Activated CD8-positive, alpha-beta memory T cell treated with anti-CD3 and anti-CD28 coated beads for 48 hours (primary cell): ENCODE data around the gene LHX5.

Experiments used
- DNase-seq, 3 experiments: peaks; one replicate each; pipeline ENCODE4 v3.0.0-alpha.2; 2020; ENCODE audit warnings: low read depth in 2 of 3, low spot score in 2 of 3

LHX5 gene

DNA sequence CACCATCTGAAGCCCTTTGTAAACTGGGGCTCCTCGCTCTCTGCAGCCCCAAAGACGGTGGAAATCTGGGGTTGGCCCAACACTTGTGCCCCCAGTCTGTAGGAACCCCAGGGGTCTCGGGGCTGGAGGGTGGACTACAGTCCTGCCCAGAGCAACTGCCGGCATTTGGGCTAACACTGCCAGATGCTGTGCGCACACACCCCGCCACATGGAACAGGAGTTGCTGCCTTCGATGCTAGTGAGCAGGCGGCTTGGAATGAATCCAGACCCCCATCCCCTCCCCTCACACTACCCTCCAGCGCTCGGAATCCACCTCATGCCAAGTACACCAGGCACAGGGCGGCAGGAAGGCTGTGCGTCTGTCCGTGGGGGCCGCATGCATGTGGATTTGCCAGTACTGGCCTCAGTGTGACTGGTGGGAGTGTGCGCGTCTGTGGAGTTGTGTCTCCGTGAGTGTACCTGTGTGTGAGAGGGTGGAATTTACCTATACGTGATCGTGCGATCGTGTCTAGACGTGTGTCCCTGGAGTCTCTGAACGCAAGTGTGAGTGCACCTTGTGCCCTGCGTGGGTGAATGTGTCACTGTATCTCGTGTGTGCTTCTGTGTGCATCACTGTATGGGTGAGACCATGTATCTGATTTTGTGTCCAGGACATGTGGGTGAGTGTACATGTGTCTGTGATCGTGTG is 5.1 kb downstream of the LHX5 start:
- no peak for DNase-seq

DNA sequence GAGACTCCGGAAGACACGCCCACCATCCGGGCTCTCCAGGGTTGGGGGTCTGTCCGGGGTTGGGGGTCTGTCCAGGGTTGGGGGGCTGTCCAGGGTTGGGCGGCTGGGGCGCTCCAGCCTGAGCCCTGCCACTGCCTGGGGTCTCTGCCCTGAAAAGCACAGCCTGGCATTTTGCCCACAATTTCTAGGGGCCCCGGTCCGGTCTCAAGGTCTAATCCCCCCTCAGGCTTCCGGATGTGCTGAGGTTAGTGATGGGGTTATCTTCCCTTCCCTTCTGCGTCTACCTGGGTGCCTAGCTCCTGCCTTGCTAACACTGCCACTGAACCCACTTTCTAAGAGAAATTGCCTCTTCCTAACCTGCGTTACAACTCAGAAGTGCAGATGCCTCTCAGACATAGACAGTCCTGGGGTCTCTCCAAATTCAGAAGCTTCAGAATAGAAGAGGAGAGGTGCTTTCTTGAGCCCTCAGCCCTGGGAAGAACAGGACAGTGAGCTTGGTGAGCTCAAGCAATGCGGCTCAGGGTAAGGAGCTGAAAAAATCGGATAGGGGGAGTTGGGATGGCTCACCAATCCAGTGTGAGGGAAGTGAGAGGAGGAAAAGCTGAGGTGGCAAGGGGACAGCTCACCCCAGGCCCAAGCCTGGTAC is 5.7 kb downstream of the LHX5 start:
- DNase-seq, result no peak

DNA sequence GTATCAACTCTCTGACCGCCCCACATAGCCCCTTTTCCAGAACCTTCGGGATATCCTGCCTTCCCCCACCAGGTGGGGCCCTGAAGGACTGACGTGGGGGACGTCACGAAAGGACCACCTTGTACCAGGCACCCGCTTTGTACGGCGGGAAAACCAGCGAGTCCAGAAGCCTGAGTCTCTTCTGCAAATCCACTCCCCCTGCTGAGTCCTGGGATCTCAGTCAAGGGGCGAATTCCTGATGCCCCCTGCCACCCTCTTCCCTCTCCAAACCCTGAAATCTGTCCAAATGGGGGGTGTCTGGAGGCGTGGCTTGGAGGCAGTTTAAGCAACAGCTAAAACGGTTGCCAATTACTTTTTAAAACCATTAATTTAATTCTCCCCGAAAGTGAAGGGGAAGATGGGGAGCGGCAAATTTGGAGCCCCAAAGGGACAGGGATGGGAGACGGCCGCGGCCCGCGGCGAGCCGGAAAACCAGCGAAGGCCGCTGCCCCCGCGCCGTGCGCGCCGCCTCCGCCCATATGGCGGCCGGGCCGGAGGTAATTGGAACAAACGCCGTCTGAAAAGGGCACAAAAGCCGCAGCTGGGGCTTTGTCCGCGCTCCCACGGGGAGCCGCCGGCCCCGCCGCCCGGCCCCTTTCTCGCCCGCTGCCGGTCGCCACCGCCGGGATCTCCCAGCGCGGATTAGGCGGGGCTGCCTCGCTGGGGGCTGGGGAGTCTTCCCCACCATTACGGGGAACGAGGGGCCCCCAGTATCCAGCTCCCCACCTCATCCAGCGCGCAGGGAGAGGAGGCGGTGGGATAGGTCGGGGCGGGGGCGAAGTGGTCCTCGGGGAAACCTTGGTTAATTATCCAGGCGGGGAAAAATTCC is 6.6 kb downstream of the LHX5 start:
- DNase-seq, result no peak

DNA sequence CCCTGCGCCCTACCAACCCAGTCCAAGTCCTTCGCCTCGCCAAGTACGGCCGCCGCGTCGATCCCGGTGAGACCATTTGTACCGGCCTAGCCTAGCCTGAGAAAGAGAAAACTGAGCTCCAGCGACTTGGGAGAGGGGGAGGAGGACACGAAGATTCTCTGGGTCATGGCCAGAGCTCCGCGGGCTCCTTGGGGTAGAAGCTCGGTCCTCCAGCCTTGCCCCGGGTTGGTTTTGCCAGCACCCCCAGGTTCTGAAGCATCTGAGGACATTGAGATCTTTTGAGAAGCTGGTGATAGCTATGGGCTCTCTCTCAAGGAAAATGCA is 7.3 kb downstream of the LHX5 start:
- DNase-seq, result no peak

DNA sequence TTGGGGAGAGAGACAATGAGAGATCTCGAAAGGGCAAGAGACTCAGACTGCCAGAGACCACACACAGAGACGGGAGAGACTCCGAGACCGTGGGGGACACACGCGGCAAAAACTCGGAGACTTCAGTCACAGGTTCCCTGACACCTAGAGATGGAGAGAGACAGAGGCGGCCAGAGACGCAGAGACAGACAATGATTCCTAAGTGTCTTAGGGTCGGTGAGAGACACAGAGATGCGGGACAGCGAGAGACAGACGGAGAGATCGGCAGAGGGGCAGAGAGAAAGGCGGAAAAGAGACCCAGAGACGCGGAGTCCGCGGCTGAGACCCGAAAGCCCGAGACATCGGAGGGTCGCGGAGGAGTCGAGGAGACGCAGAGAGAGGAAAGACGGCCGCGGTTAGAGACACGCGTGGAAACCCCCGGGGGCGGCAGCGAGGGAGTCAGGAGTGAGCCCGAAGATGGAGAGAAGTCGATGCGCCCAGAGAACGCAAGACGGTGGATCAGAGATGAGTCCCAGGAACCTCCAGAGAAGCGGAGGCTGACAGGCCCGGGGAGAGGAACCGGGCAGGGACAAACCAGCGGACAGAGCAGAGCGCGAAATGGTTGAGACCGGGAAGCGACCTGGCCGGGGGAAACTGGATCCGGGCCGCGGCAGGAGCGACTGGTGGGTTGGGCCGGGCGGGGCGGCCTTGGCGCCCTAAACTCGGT is 7.8 kb downstream of the LHX5 start:
- no peak for DNase-seq

DNA sequence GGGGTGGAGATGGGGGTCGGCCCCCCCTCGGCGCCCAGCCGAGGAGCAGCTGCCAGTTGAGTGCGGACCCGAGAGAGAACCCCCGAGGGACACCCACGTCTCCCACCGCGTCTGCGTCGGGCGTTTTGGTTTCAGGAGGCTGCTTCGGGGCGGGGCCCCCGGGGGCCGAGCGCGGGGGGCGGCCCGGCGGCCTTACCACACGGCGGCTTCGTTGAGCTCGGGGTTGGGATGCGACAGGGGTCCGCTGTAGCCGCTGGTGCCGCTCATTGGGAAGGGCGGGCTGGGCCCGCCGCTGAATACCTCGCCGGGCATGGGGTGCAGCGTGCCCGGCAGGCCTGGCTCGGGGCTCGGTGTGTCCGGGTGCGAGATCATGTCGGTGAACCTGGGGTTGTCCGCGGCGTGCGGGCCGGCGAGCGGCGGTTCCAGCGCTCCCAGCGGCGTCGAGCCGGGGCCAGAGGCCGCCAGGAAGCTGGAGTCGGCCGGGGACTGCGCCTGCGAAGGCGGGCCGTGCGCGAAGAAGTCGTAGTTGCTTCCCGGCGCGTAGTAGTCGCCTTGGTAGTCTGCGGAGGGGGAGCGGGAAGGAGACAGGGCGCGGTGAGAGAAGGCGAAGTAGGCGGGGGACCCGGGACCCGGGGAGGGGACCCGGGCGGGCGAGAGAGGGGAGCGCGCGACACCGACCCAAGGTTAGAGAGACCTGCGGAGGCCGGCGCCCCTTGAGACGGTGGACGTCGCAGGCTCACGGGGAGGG is 8.5 kb downstream of the LHX5 start:
- DNase-seq, result no peak

DNA sequence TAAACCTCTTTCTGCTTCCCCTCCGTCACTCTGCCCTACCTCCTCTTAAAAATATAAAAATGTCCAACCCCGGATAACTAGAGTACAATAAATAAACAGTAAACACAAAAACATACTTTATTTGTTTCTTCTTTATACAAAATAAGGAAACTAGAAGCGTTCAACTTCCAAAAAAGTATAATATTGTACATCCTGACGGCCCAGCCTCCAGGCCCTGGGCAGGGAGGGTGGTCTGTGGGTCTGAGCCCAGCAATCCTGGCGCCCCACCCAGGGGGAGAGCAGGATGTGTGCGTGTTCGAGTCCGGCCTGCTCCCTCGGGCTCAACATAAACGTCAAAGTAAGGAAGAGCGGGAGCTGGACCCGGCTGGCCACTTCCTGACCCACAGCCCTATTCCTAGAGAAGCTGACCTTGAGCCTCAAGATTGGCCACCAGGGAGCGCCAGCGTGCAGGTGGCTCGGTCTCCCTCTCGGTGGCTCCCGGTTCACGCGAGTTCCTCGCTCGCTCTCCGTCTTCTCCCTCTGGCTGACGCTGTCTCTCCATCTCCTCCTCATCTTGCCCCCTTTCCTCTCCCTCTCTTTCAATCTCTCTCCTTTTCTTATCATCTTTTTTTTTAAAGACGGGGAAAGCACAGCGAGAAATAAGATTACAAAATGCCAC is 9.4 kb downstream of the LHX5 start:
- DNase-seq, result peak in 2 of 3 experiments; percentile 32 to 42

DNA sequence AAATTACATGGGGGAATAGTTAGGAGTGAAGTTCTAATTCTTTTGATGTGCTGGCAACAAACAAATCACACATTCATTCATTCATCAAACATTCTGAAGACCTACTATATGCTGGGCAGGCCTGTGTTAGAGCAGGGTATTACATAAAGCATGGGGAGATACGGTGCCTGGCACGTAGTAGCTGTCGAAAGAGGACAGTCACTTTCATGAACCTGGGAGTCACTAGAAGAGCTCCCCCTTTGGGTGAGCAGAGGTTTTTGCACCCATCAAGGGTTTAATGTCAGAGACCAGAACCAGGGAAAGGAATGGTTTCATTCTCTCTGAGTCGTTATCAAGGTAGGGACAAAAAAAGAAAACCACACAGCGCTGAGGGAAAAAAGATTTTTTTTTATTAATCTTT is 10.0 kb downstream of the LHX5 start:
- DNase-seq, result no peak

DNA sequence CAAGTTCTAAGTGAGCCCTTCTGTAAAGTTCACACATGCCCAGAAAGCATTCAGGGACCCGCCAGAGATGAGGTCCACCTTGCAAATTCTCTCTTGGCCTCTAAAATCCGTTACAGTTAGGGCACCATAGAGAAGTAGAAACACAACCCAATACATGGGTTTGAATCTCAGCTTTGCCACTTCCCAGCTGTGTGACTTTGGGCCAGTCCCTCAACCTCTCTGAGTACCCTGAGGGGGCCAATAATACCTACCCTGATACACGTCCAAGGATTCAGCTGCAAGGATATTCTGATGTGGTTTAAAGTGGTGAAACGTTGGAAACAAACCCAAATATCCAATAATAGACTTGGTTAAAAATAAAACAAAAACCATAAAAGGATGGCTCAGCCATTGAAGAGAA is 11.7 kb downstream of the LHX5 start:
- no peak for DNase-seq

DNA sequence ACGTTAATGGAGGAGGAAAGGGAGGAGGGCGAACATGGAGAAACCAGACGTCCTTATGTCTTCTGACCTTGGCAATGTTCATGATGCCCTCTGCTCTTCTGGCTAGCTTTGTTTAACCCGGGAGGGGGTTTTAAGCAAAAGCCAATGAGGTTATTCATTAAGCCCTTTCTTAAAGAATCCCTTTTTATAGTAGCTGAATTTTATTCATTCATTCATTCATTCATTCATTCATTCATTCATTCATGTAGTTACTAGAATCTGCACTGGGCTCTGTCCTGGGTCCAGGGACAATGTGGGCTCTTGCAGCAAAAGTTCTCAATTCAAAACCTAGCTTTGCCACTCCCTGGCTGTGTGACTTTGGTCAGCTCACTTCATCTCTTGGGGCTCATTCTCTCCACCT is 14.0 kb downstream of the LHX5 start:
- no peak for DNase-seq

DNA sequence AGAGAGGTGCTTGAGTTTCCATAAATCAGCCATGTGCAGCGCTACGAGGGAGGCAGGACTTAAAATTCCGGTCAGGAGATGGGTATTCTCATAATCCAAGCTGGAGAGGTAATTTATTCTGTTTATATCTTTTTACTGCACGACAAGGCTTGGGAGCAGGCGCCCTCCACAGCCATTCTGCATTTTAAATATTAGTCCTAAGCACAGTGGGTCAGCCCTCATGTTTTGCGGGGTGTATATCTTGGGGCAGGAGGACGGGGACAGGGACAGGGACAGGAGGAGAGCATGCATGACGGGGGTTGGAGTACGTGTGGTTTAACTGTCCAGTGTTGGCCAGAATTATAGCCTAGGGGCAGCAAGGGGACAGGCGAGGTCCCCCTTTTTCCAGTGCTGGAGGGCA is 14.5 kb downstream of the LHX5 start:
- DNase-seq, result no peak

DNA sequence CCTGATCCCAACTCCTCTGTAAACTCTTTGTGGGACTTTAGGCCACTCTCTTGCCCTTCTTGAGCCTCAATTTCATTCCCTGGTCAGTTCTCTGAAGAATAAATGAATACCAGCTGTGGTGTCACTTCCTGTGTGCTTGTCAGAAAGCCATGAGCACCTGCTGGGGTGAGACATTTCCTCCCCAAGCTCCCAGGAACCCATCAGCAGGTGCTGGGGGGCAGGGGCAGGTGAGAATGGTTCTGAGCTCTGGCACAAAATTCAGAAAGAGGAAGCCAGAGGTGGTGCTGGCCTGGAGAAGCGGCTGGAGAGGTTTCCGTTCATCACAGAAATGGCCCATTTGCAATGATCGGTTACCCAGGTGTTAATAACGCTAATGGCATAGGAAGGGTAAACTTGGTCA is 14.9 kb downstream of the LHX5 start:
- DNase-seq, result no peak

DNA sequence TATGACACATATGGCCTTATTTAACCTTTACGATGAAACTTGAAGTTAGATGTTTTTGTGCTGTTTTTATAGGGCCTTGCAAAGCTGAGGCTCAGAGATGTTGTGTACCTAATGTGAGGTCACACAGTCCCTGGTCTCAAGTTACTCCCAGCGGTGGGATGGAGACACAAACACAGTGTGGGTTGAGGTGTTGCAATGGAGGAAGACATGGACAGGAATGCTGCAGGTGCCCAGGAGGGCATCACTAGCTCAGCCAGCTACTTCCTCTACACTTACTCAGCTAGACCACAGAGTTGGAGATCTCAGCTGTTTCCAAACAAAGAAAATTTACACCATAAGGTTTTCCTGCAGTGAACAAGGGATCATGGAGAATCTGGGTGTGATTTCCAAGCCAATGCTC is 15.5 kb downstream of the LHX5 start:
- no peak for DNase-seq

DNA sequence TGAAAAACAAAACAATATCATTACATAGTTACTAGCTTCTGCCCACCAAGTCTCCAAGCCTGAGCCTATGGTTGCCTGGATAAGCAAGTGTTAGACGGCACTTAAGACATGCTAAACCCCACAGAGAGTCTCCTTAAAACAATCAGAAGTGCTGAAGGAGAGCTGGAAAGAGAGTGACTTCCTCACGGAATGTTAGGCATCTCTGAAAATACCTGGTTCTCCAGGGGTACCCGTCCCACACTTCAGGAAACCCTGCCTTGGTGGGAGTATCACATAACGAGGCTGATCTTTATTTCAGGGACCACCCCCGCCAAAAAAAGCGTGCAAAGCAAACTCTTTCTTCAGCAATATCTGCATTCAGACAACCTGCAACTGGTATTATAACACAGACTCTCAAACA is 18.3 kb downstream of the LHX5 start:
- no peak for DNase-seq

DNA sequence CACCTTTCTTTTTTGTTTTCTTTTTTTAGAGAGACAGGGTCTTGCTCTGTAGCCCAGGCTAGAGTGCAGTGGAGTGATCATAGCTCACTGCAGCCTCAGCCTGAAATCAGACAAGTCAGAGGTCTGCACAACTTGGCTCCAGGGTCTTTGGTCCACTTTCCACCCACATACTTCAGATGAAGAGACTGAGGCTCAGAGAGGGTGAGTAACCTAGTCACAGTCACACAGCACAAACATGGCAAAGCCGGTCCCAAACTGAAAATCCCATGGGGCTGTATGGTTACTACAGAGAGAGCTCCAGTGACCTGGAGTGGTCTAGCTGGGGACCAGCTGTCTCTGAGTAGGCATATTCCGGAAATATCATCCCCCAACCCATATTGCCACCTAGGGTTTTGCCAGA is 19.2 kb downstream of the LHX5 start:
- no peak for DNase-seq

DNA sequence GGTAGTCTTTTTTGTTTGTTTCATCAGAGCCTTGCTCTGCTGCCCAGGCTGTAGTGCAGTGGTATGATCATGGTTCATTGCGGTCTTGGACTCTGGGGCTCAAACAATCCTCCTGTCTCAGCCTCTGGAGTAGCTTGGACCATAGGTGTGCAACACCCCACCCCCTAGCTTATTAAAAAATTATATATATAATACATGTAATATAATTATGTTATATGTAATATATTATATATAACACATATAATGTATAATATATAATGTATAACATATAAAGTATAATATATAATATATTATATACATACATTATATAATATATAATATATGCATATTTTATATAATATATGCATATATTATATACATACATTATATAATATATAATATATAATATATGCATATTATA is 21.8 kb downstream of the LHX5 start:
- no peak for DNase-seq

DNA sequence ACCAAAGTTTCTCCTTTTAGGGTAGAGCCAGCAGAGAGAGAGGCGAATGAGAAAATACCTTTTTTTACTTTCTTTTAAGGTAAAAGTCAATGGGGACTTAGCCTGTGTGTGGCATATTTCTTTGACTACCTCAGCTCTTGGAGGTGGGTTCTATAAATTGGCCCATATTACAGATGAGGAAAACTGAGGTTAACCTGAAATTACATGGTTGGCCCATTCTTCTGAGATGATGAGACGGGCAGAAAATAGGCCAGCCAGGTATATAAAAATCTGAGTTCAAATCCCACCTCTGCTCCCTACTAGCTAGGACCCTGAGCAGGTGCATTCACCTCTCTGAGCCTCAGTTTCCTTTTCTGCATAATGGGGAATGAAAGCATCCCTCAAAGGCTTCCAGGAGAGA is 22.4 kb downstream of the LHX5 start:
- DNase-seq, result no peak

DNA sequence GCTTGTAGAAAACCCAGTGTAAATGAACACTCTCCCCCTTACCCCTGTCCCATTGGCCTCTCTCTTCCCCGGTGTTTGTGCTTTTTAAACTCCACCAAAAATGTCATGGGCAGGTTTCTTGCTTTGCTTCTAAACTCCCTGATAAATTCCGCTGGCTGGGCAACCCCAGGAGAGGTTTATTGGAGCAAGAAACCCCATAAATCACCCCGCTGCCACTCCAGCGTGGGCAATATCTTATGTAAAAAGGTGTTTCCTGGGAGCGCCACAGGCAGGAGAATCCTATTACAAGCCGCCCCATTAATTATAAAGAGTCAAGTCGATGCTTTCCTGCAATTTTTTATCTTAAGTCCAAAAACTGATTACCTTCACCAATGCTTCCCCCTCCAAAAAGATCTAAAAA is 22.8 kb downstream of the LHX5 start:
- DNase-seq, result no peak

DNA sequence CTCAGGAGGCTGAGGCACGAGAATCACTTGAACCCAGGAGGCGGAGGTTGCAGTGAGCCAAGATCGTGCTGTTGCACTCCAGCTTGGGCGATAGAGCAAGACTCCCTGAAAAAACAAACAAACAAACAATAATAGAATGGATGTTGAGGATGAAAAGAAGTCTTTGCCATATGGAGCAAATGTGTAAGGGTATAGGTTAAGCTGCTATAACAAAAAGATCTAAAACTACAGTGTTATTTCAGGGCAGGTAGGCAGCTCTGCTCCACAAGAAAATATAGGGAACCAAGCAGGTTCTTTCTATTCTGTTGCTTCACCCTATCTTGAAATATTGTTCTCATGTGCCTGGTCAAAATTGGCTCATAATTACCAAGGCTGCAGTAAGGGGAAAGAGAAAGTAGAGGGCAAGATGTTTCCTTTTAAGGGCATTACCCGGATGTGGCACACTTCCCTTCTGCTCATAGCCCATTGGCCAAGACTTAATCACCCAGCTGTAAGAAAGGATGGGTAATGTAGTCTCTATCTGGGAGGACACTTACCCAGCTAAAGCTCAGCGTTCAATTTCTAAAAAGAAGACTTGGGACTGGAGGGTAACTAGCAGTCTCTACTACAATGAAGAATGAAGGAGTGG is 26.0 kb downstream of the LHX5 start:
- no peak for DNase-seq

DNA sequence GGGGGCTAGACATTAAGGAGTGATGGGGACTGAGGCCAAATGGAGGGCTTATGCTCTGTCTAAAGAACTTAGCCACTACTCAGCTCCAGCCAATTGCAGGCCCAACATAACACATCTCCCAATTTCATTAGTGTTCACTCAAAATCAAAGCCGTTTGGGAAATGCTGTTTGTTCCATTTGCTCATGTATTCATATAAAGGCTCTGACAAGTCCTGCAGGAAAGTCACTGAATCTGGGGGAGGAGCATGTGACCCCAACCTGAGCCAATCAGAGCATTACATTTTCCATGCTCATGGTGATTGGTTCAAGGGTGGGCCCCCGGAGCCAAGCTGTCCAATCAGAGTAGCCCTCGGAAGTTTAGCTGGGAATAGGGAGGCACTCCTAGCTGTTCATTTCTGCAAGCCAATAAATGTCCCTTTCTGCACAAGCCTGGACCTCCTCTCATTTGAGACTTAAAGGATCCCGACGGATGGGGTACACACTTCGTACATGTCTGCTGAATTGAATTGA is 28.6 kb downstream of the LHX5 start:
- no peak for DNase-seq
